GM12872 (cell line): Measurements from ENCODE around the gene PIKFYVE.

Experiments
- TF ChIP-seq, protein P1 (sequence below): IDR thresholded peaks from 3 replicates; pipeline ENCODE4 v1.5.1; 2011; ENCODE audit warnings: low read depth, mild to moderate bottlenecking, low read length, moderate library complexity; ENCODE audit not compliant: insufficient read depth

Gene PIKFYVE

DNA sequence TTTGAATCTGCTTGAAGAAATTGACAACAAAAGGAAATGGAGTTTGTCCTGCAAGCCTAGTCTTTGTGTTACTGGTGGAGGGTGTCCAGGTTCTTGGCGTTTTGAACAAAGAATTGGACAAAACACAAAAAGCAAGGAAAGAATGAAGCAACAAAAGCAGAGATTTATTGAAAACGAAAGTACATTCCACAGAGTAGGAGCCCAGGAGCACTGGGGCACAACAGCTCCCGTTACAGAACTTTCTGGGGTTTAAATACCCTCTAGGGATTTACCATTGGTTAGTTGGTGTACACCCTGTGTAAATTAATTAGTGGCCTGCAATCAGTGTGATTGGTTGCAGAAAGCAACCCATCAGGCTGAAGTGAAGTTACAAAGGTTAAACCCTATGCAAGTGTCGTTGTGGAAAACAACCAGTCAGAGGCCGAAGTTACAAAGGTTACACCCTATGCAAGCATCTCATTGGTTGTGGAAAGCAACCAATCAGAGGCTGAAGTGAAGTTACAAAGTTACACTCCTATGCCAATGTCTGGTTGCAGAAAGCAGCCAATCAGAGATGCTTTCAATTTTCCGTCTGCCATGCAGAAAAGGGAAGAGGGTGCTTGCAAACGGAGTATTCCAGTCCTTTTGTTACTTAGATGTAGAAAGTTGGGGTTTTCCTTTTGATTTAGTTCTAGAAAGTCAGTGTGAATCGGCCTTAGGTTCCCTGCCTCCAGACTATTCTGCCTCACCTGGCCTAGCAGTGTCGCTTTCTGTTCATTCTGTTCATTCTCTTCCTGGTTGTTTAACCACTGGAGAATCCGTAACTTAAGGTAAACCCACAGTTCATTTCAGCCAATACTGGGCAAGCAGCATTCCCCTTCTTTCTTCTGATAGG lies 92.9 kb downstream of the PIKFYVE start:
- TF ChIP-seq, protein P1, sequence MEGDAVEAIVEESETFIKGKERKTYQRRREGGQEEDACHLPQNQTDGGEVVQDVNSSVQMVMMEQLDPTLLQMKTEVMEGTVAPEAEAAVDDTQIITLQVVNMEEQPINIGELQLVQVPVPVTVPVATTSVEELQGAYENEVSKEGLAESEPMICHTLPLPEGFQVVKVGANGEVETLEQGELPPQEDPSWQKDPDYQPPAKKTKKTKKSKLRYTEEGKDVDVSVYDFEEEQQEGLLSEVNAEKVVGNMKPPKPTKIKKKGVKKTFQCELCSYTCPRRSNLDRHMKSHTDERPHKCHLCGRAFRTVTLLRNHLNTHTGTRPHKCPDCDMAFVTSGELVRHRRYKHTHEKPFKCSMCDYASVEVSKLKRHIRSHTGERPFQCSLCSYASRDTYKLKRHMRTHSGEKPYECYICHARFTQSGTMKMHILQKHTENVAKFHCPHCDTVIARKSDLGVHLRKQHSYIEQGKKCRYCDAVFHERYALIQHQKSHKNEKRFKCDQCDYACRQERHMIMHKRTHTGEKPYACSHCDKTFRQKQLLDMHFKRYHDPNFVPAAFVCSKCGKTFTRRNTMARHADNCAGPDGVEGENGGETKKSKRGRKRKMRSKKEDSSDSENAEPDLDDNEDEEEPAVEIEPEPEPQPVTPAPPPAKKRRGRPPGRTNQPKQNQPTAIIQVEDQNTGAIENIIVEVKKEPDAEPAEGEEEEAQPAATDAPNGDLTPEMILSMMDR = no peak

GRCh38 chr2:208359632-208359986 lies 93.6 kb downstream of the PIKFYVE start:
- TF ChIP-seq, protein P1 = no peak

- TF ChIP-seq, protein P1 = no peak
Measured at GRCh38 chr2:208360259-208361076, 94.4 kb downstream of the PIKFYVE start.

- TF ChIP-seq, protein P1 = no peak
Measured at GRCh38 chr2:208361077-208361441, 95.0 kb downstream of the PIKFYVE start.

GRCh38 chr2:208363485-208363884 lies 97.4 kb downstream of the PIKFYVE start:
- TF ChIP-seq, protein P1 = no peak

GRCh38 chr2:208366215-208367127 lies 100.4 kb downstream of the PIKFYVE start:
- TF ChIP-seq, protein P1 = no peak
